GM12892 (cell line): Measurements from ENCODE around the gene MICOS13.

Source experiments
- POLR2A ChIP-seq: IDR thresholded peaks from 2 replicates; pipeline ENCODE4 v1.6.1; 2011; ENCODE audit warnings: low read depth, low read length, control low read depth
- TAF1 ChIP-seq: IDR thresholded peaks from 2 replicates; pipeline ENCODE4 v1.6.1; 2011; ENCODE audit warnings: low read depth, mild to moderate bottlenecking, control low read depth, low read length, borderline replicate concordance

DNA sequence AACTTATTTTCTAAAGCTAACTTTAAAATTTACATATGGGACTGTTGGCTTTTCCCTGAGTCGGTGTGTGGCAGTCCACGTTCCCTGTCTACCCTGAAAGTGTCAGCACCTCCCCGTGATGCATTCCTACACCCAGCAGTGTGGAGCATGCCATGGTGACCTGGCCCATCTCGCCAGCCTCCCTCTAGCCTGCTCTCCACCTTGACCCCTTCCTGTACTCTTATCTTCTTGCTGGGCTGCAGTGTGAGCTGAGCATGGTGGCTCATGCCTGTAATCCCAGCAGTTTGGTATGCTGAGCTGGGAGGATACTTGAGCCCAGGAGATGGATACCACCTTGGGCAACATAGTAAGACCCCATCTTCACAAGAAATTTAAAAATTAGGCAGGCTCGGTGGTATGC is 25.4 kb downstream of the MICOS13 start:
- no peak for TF ChIP-seq POLR2A
- TF ChIP-seq TAF1 = no peak
